Heart left ventricle (tissue), 13 donors: Measurements from ENCODE around the gene NR2F2.

ENCODE experiments used
- POLR2A ChIP-seq, 2 donors: fragments of 450-650 bp; IDR thresholded peaks; one replicate each; pipeline ENCODE4 v1.6.1; 2017; ENCODE audit warnings: antibody characterized with exemption in 2 of 2, mild to moderate bottlenecking in 2 of 2, moderate library complexity in 2 of 2
- TF ChIP-seq, protein P1 (sequence below), 12 donors: fragments of 200-600 bp; sonication (generic) in 4 of 12; IDR thresholded peaks; one replicate each; pipeline versions ENCODE4 v1.5.0 to v1.8.0; 2018 to 2022; ENCODE audit warnings: antibody characterized with exemption in 12 of 12, mild to moderate bottlenecking in 5 of 12
- donor health status: ischemic (EF 13 %, LVEDD 7.1; RV severe dilation, severe dysfunction).
- donor health status: DM: no; HTN: yes; CAD: no.
- donor health status: DM: no; HTN: no; CAD: no.
- donor health status: ischemic (EF 25% LVEDD 6.9; RV normal size, moderate dysfunction).
- donor health status: ischemic (EF 25% LVEDD 5.7; RV mildly dilated, moderate dysfunction).
- donor health status: ischemic (EF 35%, LVEDD 5.7; RV mildly dilated, moderate dysfunction).
- donor health status: nonischemic (EF 11% LVEDD 7.7; RV severe dilation, severe dysfunction).
- donor health status: DM: yes; HTN: yes; CAD: no.
- donor health status: PGD.
- donor health status: ischemic (EF 29% LVEDD 5.4; RV normal size, mild dysfunction).
- donor health status: nonischemic (EF 23%, LVEDD 6.1; RV moderate dilation, normal function).

DNA sequence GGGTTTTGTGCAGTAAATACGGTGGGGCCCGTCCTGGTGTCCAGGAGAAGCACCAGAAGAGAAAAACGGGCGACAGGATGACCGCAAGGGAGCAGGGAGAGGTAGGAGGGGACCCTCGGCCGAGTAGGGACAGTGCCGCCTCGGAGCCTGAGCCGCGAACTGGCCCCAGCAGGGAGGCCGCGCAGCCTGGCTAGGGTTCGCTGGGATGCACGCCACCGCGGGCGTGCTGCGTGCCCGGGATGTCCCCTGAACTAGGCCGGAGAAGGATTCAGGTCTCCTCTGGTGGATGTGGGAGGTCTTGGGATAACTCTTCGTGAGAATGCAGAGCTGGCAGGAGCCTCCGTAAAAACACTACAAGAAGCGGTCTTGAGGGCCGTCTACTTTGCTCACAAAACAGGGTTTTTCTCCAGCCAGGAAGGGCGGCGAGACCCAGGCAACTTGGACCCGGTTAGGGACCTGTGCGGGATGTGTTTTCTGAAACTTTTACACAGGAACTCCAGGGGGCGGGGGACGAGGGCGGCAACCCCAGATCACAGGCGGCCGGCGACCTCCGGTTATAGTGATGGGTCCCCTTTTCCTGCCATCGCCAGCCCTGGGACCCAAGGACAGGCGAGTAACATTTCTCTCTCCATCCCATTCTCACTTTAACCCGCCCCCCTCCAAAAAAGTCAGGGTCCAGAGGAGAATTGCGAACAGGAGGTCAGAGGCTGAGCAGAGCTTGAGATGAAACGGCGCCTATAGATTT lies 35.5 kb downstream of the NR2F2 start:
- TF ChIP-seq, protein P1, sequence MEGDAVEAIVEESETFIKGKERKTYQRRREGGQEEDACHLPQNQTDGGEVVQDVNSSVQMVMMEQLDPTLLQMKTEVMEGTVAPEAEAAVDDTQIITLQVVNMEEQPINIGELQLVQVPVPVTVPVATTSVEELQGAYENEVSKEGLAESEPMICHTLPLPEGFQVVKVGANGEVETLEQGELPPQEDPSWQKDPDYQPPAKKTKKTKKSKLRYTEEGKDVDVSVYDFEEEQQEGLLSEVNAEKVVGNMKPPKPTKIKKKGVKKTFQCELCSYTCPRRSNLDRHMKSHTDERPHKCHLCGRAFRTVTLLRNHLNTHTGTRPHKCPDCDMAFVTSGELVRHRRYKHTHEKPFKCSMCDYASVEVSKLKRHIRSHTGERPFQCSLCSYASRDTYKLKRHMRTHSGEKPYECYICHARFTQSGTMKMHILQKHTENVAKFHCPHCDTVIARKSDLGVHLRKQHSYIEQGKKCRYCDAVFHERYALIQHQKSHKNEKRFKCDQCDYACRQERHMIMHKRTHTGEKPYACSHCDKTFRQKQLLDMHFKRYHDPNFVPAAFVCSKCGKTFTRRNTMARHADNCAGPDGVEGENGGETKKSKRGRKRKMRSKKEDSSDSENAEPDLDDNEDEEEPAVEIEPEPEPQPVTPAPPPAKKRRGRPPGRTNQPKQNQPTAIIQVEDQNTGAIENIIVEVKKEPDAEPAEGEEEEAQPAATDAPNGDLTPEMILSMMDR (IDR thresholded peaks at IDR 0.05): no peak
- no peak for TF ChIP-seq POLR2A (IDR thresholded peaks at IDR 0.05)
